HCT116 (cell line): Measurements from ENCODE around the gene STH. TPM values are rescaled to one million over a fixed set of nuclear protein-coding genes. Genes with fewer than 3 reads are reported as not detected.

Experiments
- ATAC-seq: fragments of 200-7000 bp; cut with Tn5 transposase; 2 replicates; pipeline ENCODE4 v1.9.1; 2020; ENCODE audit warnings: mild to moderate bottlenecking, moderate library complexity
- BruUV-seq: library from RNA; stranded (reverse); fragments of 400-500 nt; replicated peaks from 2 replicates; lab custom pipeline; 2021; lab: Mats Ljungman, UMichigan
- CTCF ChIA-PET: fragments of 300-600 bp; sonication (Branson Sonifier 250); formaldehyde crosslinking; loops from one replicate; lab custom pipeline; 2021; ENCODE audit warnings: antibody characterized with exemption; lab: Charles Lee
- POLR2A ChIA-PET: fragments of 300-600, 350-600 bp; sonication (Branson Sonifier 250); formaldehyde crosslinking; loops from one replicate; lab custom pipeline; 2021; ENCODE audit warnings: antibody characterized with exemption; lab: Charles Lee
- RAD21 ChIA-PET, 2 experiments: fragments of 300-600 bp; sonication (Branson Sonifier 250); formaldehyde crosslinking; loops; one replicate each; lab custom pipeline; 2023; ENCODE audit warnings: low total read pairs in 2 of 2; ENCODE audit not compliant: uncharacterized antibody in 2 of 2, unreplicated experiment in 2 of 2, low non-redundant PET in 1 of 2; lab: Charles Lee
- DNase-seq: peaks from one replicate; pipeline ENCODE4 v3.0.0-alpha.2; 2010; ENCODE audit warnings: low read depth, low spot score
- H2AFZ ChIP-seq: fragments of 200-600 bp; shearing (Covaris generic), sonication (generic); 2 replicates; pipeline ENCODE4 v1.6.1; 2017; ENCODE audit warnings: low read depth, mixed run types, mixed read lengths, antibody characterized with exemption, low read length; ENCODE audit not compliant: poor library complexity, severe bottlenecking
- H3K27ac ChIP-seq: 2 replicates; pipeline ENCODE4 v1.5.1; 2012; ENCODE audit warnings: low read depth, low read length
- H3K27me3 ChIP-seq: fragments of 200-600 bp; sonication (generic); 2 replicates; pipeline ENCODE4 v1.6.1; 2016; ENCODE audit warnings: mixed run types, low read length, mixed read lengths; ENCODE audit not compliant: insufficient read depth
- H3K36me3 ChIP-seq, 2 experiments: fragments of 200-500 bp in 1 of 2; fragments of 200-600 bp in 1 of 2; sonication (Bioruptor generic) in 1 of 2; sonication (generic) in 1 of 2; 2 replicates each; pipeline versions ENCODE4 v1.5.1 to v1.6.1; 2014 to 2016; ENCODE audit warnings: low read length in 2 of 2, inconsistent platforms in 1 of 2, mixed read lengths in 1 of 2, mixed run types in 1 of 2; ENCODE audit not compliant: insufficient read depth in 2 of 2, control insufficient read depth in 1 of 2
- H3K4me1 ChIP-seq, 2 experiments: fragments of 200-600 bp in 1 of 2; sonication (generic) in 1 of 2; 2 replicates each; pipeline versions ENCODE4 v1.5.1 to v1.6.1; 2012 to 2017; ENCODE audit warnings: low read length in 2 of 2, inconsistent platforms in 1 of 2, mild to moderate bottlenecking in 1 of 2, mixed read lengths in 1 of 2, mixed run types in 1 of 2, moderate library complexity in 1 of 2; ENCODE audit not compliant: insufficient read depth in 2 of 2, control insufficient read depth in 1 of 2
- H3K4me2 ChIP-seq: fragments of 200-600 bp; sonication (generic); 2 replicates; pipeline ENCODE4 v1.6.1; 2017; ENCODE audit warnings: mixed run types, low read length, mixed read lengths
- H3K4me3 ChIP-seq, 2 experiments: fragments of 200-600 bp in 1 of 2; sonication (generic) in 1 of 2; replicated peaks in 1 of 2; 2 replicates each; pipeline ENCODE4 v1.5.1; 2011 to 2016; ENCODE audit warnings: low read length in 2 of 2, control low read depth in 1 of 2, low read depth in 1 of 2, mild to moderate bottlenecking in 1 of 2, mixed read lengths in 1 of 2, mixed run types in 1 of 2
- H3K79me2 ChIP-seq: fragments of 200-600 bp; sonication (generic); 2 replicates; pipeline ENCODE4 v1.6.1; 2017; ENCODE audit warnings: mild to moderate bottlenecking, mixed run types, low read length, moderate library complexity, mixed read lengths; ENCODE audit not compliant: insufficient read depth
- H3K9ac ChIP-seq: fragments of 200-600 bp; sonication (generic); 2 replicates; pipeline ENCODE4 v1.6.1; 2016; ENCODE audit warnings: low read length, mixed read lengths
- H3K9me2 ChIP-seq: fragments of 200-600 bp; sonication (generic), shearing (Covaris generic); 2 replicates; pipeline ENCODE4 v1.6.1; 2017; ENCODE audit warnings: mixed run types, mild to moderate bottlenecking, moderate library complexity; ENCODE audit not compliant: insufficient read depth
- H3K9me3 ChIP-seq, 2 experiments: fragments of 200-500 bp in 1 of 2; fragments of 200-600 bp in 1 of 2; sonication (Bioruptor generic) in 1 of 2; sonication (generic) in 1 of 2; 2 replicates each; pipeline ENCODE4 v1.6.1; 2014 to 2017; ENCODE audit warnings: low read length in 2 of 2, mixed read lengths in 2 of 2, inconsistent platforms in 1 of 2, low read depth in 1 of 2, mild to moderate bottlenecking in 1 of 2, mixed run types in 1 of 2, moderate library complexity in 1 of 2; ENCODE audit not compliant: control insufficient read depth in 1 of 2, insufficient read depth in 1 of 2
- H4K20me1 ChIP-seq: fragments of 200-600 bp; sonication (generic), shearing (Covaris generic); 2 replicates; pipeline ENCODE4 v1.6.1; 2017; ENCODE audit warnings: mixed run types, mild to moderate bottlenecking, moderate library complexity; ENCODE audit not compliant: insufficient read depth
- CBX3 ChIP-seq: IDR thresholded peaks from 2 replicates; pipeline ENCODE4 v1.6.1; 2012; ENCODE audit warnings: low read depth
- CEBPB ChIP-seq: IDR thresholded peaks from 2 replicates; pipeline ENCODE4 v1.6.1; 2012; ENCODE audit warnings: low read depth
- EGR1 ChIP-seq: IDR thresholded peaks from 2 replicates; pipeline ENCODE4 v1.6.1; 2012; ENCODE audit warnings: low read depth
- EZH2phosphoT487 ChIP-seq: fragments of 200-600 bp; IDR thresholded peaks from 2 replicates; pipeline ENCODE4 v1.6.1; 2018; ENCODE audit warnings: antibody characterized with exemption, borderline replicate concordance
- FOSL1 ChIP-seq: IDR thresholded peaks from 2 replicates; pipeline ENCODE4 v1.6.1; 2012; ENCODE audit warnings: low read depth
- JUND ChIP-seq: IDR thresholded peaks from 2 replicates; pipeline ENCODE4 v1.6.1; 2012
- POLR2A ChIP-seq: IDR thresholded peaks from 2 replicates; pipeline ENCODE4 v1.7.0; 2011; ENCODE audit warnings: borderline replicate concordance; ENCODE audit not compliant: insufficient read depth, insufficient read length; ENCODE audit errors: extremely low read depth
- TCF7L2 ChIP-seq: IDR thresholded peaks from 2 replicates; pipeline ENCODE4 v1.7.0; 2011; ENCODE audit warnings: borderline replicate concordance, inconsistent platforms; ENCODE audit not compliant: insufficient read depth, insufficient read length; ENCODE audit errors: extremely low read depth
- ZFX ChIP-seq: fragments of 450-650 bp; IDR thresholded peaks from 2 replicates; pipeline ENCODE4 v1.6.1; 2017
- ZNF274 ChIP-seq: fragments of 200-500 bp; sonication (Bioruptor generic); IDR thresholded peaks from 2 replicates; pipeline ENCODE4 v1.6.1; 2014; ENCODE audit warnings: mild to moderate bottlenecking, low read depth, low read length, inconsistent platforms
- intact Hi-C: fragments of 100-400 bp; cut with micrococcal nuclease; formaldehyde crosslinking; loops from 2 replicates; pipeline ENCODE4 v1.10.0; 2022
- total RNA-seq: library from RNA; stranded (reverse); gene quantifications from one replicate; pipeline ENCODE4 v1.2.1, GENCODE V29; 2021; ENCODE audit not compliant: unreplicated experiment
- TF ChIP-seq, protein P1 (sequence below): IDR thresholded peaks from 2 replicates; pipeline ENCODE4 v1.6.1; 2012; ENCODE audit warnings: low read depth
- TF ChIP-seq, protein P2 (sequence below): IDR thresholded peaks from 2 replicates; pipeline ENCODE4 v1.6.1; 2012
- TF ChIP-seq, protein P3 (sequence below): IDR thresholded peaks from 2 replicates; pipeline ENCODE4 v1.6.1; 2012
- TF ChIP-seq, protein P4 (sequence below), 3 experiments: fragments of 200-600 bp in 1 of 3; sonication (generic) in 1 of 3; IDR thresholded peaks in 2 of 3; conservative IDR thresholded peaks in 1 of 3; 2 replicates each; pipeline ENCODE4 v1.5.1; 2012 to 2017; ENCODE audit warnings: low read depth in 2 of 3, low read length in 2 of 3, antibody characterized with exemption in 1 of 3, borderline replicate concordance in 1 of 3, control low read depth in 1 of 3, mild to moderate bottlenecking in 1 of 3, mixed read lengths in 1 of 3, mixed run types in 1 of 3, moderate library complexity in 1 of 3; ENCODE audit not compliant: insufficient read depth in 1 of 3
- TF ChIP-seq, protein P5 (sequence below): IDR thresholded peaks from 2 replicates; pipeline ENCODE4 v1.6.1; 2011; ENCODE audit warnings: mild to moderate bottlenecking, low read length, moderate library complexity; ENCODE audit not compliant: insufficient replicate concordance; ENCODE audit errors: extremely low read depth

The STH gene
- total RNA-seq, 1 experiment from 2014 or later, result not detected

DNA sequence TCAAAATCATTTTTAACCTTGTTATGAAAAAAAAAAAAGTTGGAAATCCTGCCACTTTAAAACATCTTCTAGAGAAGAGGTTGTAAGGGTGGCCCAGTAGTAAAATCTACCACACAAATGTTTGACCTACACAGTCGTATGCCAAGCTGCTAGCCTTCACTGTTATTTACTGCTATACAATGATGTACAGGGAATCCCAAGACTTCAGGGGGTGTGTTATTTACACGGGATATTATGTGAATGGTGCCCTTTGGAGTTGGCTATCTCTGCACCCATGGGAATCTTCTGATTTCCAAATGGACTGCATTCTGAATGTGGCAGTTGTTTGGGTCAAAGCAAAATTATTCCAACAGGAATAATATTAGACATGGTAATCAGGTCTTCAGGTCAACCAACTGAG is 45.9 kb downstream of the STH start (continued):
- no peak for TF ChIP-seq ZFX

DNA sequence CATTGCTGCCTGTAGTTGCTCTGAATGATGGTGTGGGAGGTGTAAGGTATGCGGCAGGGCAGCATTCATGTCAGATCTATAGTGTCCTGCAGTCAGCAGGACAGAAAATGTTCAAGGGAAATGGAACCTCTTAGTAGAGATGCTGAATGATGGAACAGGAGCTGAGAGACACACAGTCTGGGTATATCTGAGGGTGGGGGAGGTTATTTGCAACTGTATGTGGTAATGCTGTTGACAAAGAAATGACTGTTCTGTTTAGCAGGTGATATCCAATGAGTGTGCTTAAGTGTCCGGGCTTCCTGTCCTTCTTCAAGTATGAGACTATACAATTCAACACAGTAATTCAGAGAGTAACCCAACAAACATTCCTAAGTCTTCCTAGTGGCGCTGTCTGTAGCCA is 46.6 kb downstream of the STH start:
- H3K4me3 ChIP-seq, result no peak overlapping the region
- H3K4me1 ChIP-seq, result peaks cover 0 to 9% of the 10 kb centered on the region in 2 experiments; a peak in 2 of 4 replicates
- H3K9me2 ChIP-seq, result no peaks in the 10 kb centered on the region
- TF ChIP-seq, protein P1, sequence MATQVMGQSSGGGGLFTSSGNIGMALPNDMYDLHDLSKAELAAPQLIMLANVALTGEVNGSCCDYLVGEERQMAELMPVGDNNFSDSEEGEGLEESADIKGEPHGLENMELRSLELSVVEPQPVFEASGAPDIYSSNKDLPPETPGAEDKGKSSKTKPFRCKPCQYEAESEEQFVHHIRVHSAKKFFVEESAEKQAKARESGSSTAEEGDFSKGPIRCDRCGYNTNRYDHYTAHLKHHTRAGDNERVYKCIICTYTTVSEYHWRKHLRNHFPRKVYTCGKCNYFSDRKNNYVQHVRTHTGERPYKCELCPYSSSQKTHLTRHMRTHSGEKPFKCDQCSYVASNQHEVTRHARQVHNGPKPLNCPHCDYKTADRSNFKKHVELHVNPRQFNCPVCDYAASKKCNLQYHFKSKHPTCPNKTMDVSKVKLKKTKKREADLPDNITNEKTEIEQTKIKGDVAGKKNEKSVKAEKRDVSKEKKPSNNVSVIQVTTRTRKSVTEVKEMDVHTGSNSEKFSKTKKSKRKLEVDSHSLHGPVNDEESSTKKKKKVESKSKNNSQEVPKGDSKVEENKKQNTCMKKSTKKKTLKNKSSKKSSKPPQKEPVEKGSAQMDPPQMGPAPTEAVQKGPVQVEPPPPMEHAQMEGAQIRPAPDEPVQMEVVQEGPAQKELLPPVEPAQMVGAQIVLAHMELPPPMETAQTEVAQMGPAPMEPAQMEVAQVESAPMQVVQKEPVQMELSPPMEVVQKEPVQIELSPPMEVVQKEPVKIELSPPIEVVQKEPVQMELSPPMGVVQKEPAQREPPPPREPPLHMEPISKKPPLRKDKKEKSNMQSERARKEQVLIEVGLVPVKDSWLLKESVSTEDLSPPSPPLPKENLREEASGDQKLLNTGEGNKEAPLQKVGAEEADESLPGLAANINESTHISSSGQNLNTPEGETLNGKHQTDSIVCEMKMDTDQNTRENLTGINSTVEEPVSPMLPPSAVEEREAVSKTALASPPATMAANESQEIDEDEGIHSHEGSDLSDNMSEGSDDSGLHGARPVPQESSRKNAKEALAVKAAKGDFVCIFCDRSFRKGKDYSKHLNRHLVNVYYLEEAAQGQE, result no peak
- TF ChIP-seq FOSL1, result no peak
- TF ChIP-seq CEBPB, result no peak
- TF ChIP-seq EGR1, result no peak
- no peak for TF ChIP-seq JUND
- TF ChIP-seq, protein P2, sequence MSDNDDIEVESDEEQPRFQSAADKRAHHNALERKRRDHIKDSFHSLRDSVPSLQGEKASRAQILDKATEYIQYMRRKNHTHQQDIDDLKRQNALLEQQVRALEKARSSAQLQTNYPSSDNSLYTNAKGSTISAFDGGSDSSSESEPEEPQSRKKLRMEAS, result no peak
- TF ChIP-seq, protein P3, sequence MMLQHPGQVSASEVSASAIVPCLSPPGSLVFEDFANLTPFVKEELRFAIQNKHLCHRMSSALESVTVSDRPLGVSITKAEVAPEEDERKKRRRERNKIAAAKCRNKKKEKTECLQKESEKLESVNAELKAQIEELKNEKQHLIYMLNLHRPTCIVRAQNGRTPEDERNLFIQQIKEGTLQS, result no peak
- no peak for TF ChIP-seq POLR2A
- TF ChIP-seq TCF7L2, result no peak
- TF ChIP-seq EZH2phosphoT487, result no peak
- TF ChIP-seq, protein P4, sequence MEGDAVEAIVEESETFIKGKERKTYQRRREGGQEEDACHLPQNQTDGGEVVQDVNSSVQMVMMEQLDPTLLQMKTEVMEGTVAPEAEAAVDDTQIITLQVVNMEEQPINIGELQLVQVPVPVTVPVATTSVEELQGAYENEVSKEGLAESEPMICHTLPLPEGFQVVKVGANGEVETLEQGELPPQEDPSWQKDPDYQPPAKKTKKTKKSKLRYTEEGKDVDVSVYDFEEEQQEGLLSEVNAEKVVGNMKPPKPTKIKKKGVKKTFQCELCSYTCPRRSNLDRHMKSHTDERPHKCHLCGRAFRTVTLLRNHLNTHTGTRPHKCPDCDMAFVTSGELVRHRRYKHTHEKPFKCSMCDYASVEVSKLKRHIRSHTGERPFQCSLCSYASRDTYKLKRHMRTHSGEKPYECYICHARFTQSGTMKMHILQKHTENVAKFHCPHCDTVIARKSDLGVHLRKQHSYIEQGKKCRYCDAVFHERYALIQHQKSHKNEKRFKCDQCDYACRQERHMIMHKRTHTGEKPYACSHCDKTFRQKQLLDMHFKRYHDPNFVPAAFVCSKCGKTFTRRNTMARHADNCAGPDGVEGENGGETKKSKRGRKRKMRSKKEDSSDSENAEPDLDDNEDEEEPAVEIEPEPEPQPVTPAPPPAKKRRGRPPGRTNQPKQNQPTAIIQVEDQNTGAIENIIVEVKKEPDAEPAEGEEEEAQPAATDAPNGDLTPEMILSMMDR (IDR thresholded peaks at IDR 0.05 in 2 of 3, conservative IDR thresholded peaks at IDR 0.05 in 1 of 3; ENCODE audit: borderline replicate concordance in 1 of 3, insufficient read depth in 1 of 3, low read depth in 2 of 3, low read length in 2 of 3), result no peak
- no peak for TF ChIP-seq ZNF274
- TF ChIP-seq CBX3, result no peak
- TF ChIP-seq, protein P5, sequence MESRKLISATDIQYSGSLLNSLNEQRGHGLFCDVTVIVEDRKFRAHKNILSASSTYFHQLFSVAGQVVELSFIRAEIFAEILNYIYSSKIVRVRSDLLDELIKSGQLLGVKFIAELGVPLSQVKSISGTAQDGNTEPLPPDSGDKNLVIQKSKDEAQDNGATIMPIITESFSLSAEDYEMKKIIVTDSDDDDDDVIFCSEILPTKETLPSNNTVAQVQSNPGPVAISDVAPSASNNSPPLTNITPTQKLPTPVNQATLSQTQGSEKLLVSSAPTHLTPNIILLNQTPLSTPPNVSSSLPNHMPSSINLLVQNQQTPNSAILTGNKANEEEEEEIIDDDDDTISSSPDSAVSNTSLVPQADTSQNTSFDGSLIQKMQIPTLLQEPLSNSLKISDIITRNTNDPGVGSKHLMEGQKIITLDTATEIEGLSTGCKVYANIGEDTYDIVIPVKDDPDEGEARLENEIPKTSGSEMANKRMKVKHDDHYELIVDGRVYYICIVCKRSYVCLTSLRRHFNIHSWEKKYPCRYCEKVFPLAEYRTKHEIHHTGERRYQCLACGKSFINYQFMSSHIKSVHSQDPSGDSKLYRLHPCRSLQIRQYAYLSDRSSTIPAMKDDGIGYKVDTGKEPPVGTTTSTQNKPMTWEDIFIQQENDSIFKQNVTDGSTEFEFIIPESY, result no peak
- TF ChIP-seq, all 23 proteins: peak for 0
- CTCF ChIA-PET, result interaction anchor here (1.2 to 2.5 kb wide), 4 partner anchors 12 to 45 kb away, joined by 3 to 45 read pairs (median 18); no protein-coding TSS in a partner anchor
- Histone ChIP-seq H3K79me2 (peaks cover 28% of the 10 kb centered on the region; the same call in 1 of the 2 replicates), H3K9me3 (no peaks in the 10 kb centered on the region), H3K36me3 (peaks cover 36 to 49% of the 10 kb centered on the region in 2 experiments), H4K20me1 (peaks cover 3% of the 10 kb centered on the region; the same call in 1 of the 2 replicates), H3K9ac (no peak overlapping the region), H3K27me3 (no peaks in the 10 kb centered on the region), H3K27ac (no peak overlapping the region), H2AFZ (no peak overlapping the region), H3K4me2 (no peak overlapping the region)
- no TSS peak for BruUV-seq
- no peak for DNase-seq
- RAD21 ChIA-PET, result no interaction called here
- POLR2A ChIA-PET, result interaction anchor here (0.6 kb wide), 1 partner anchor 167 kb away, joined by 3 read pairs; no protein-coding TSS in a partner anchor
- intact Hi-C loops, result loop anchor here (2.0 kb wide), 2 partner anchors 15 to 167 kb away; no protein-coding TSS in a partner anchor
- ATAC-seq, result no peak
